DND-41 (cell line): ENCODE results near the gene TCF4.

Experiments
- EZH2 ChIP-seq: IDR thresholded peaks from 3 replicates; pipeline ENCODE4 v1.6.1; 2012; ENCODE audit warnings: borderline replicate concordance, low read depth, mild to moderate bottlenecking, moderate library complexity, low read length, inconsistent platforms; ENCODE audit not compliant: severe bottlenecking
- TF ChIP-seq, protein P1 (sequence below): IDR thresholded peaks from 2 replicates; pipeline ENCODE4 v1.5.1; 2012; ENCODE audit warnings: borderline replicate concordance, low read length, moderate library complexity, mild to moderate bottlenecking; ENCODE audit not compliant: poor library complexity, severe bottlenecking; ENCODE audit errors: extremely low read depth

DNA sequence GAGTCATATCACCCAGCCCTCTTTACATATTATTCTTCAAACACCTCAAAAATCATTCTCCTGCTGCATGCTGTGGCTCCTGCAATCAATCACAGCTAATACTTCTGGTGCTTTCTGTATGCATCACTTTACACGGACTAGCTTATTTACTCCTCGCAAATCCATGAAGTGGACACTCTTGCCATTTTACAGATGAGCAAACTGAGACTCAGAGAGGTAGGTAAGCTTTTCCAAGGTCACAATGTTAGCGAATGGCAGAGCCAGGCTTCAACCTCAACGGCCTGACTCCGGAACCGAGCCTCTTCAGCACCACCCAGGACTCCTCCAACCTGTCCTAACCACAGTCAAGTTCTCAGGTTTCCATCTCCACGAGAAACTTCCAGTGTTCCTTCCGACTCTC, 36.8 kb downstream of the TCF4 start:
- TF ChIP-seq, protein P1, sequence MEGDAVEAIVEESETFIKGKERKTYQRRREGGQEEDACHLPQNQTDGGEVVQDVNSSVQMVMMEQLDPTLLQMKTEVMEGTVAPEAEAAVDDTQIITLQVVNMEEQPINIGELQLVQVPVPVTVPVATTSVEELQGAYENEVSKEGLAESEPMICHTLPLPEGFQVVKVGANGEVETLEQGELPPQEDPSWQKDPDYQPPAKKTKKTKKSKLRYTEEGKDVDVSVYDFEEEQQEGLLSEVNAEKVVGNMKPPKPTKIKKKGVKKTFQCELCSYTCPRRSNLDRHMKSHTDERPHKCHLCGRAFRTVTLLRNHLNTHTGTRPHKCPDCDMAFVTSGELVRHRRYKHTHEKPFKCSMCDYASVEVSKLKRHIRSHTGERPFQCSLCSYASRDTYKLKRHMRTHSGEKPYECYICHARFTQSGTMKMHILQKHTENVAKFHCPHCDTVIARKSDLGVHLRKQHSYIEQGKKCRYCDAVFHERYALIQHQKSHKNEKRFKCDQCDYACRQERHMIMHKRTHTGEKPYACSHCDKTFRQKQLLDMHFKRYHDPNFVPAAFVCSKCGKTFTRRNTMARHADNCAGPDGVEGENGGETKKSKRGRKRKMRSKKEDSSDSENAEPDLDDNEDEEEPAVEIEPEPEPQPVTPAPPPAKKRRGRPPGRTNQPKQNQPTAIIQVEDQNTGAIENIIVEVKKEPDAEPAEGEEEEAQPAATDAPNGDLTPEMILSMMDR: no peak
- TF ChIP-seq EZH2: no peak
